SK-N-MC (cell line): Measurements from ENCODE around the gene FOXD2.

Source experiments
- EZH2 ChIP-seq: fragments of 200-600 bp; sonication (generic); IDR thresholded peaks from one replicate; pipeline ENCODE4 v1.6.1; 2017; ENCODE audit warnings: antibody characterized with exemption
- POLR2AphosphoS5 ChIP-seq: IDR thresholded peaks from 2 replicates; pipeline ENCODE4 v1.6.1; 2012; ENCODE audit warnings: mild to moderate bottlenecking, low read depth, low read length, borderline replicate concordance

GRCh38 chr1:47456250-47456649, 18.4 kb downstream of the FOXD2 start:
- TF ChIP-seq EZH2 (no peak), POLR2AphosphoS5 (no peak)
